ENCODE results near the gene RTCA. TPM values are rescaled to one million over a fixed set of nuclear protein-coding genes. Genes with fewer than 3 reads are reported as not detected.
A peak's percentile ranks its signal among the peaks of the same experiment; 100 is the strongest.

Gene RTCA
- total and polyA plus RNA-seq, 4 donors, result 11.2 to 18.9 (median 15.1) TPM

GRCh38 chr1:100267284-100267683 is 1.3 kb downstream of the RTCA start:
- no peak for TF ChIP-seq REST (IDR thresholded peaks at IDR 0.05)
- no peak for TF ChIP-seq MAX (IDR thresholded peaks at IDR 0.05)
- no peak for TF ChIP-seq EGR1 (IDR thresholded peaks at IDR 0.05; ENCODE audit: low read depth in 2 of 2)
- no peak for TF ChIP-seq YY1 (IDR thresholded peaks at IDR 0.05)
- TF ChIP-seq ATF3 (IDR thresholded peaks at IDR 0.05), result no peak
- TF ChIP-seq CTCF (IDR thresholded peaks at IDR 0.05; ENCODE audit: low read depth, low read length, missing input control), result no peak
- no peak for TF ChIP-seq FOXA1 (IDR thresholded peaks at IDR 0.05)
- TF ChIP-seq RXRA (IDR thresholded peaks at IDR 0.05), result no peak
- TF ChIP-seq SP1 (IDR thresholded peaks at IDR 0.05), result no peak
- no peak for TF ChIP-seq ZBTB33 (IDR thresholded peaks at IDR 0.05)
- no peak for TF ChIP-seq HNF4A (conservative IDR thresholded peaks at IDR 0.05)
- TF ChIP-seq FOXA2 (IDR thresholded peaks at IDR 0.05), result no peak
- TF ChIP-seq GABPA (IDR thresholded peaks at IDR 0.05 in 1 of 2, conservative IDR thresholded peaks at IDR 0.05 in 1 of 2), result no peak
- TF ChIP-seq TAF1 (conservative IDR thresholded peaks at IDR 0.05), result no peak
- no peak for TF ChIP-seq JUND (IDR thresholded peaks at IDR 0.05)
- TF ChIP-seq HNF4G (IDR thresholded peaks at IDR 0.05), result no peak
- no peak overlapping the region for H3K27ac ChIP-seq (ENCODE audit: low read depth in 1 of 2, low read length in 2 of 2)

GRCh38 chr1:100268202-100268601 is 2.2 kb downstream of the RTCA start:
- no peaks in the 10 kb centered on the region for H3K27me3 ChIP-seq (ENCODE audit: control insufficient read depth in 4 of 4, insufficient read depth in 4 of 4, low read length in 3 of 4)
- no peak for TF ChIP-seq REST (IDR thresholded peaks at IDR 0.05)
- H3K36me3 ChIP-seq (ENCODE audit: control insufficient read depth in 4 of 4, insufficient read depth in 3 of 4, low read depth in 1 of 4, low read length in 3 of 4), result peaks cover 1 to 32% (median 19%) of the 10 kb centered on the region in 4 donors
- WGBS, result 99% methylated on average over 4 of the region's 4 CpGs
- H3K27ac ChIP-seq (ENCODE audit: low read depth in 1 of 2, low read length in 2 of 2), result no peak overlapping the region
- no peaks in the 10 kb centered on the region for H3K9me3 ChIP-seq (ENCODE audit: control insufficient read depth in 4 of 4, low read length in 3 of 4)
- H3K9ac ChIP-seq (ENCODE audit: low read depth in 1 of 2, low read length in 2 of 2), result no peak overlapping the region
- no peak for DNase-seq (ENCODE audit: low spot score)
- H3K4me1 ChIP-seq (ENCODE audit: control insufficient read depth in 4 of 4, insufficient read depth in 4 of 4, low read length in 3 of 4), result peaks cover 6 to 16% (median 10%) of the 10 kb centered on the region in 4 donors
- no peak overlapping the region for H3K4me3 ChIP-seq (ENCODE audit: low read depth in 1 of 3, low read length in 3 of 3)

More at GRCh38 chr1:100267284-100267683, 1.3 kb downstream of the RTCA start:
- Histone ChIP-seq H3K4me3 (ENCODE audit: low read depth in 1 of 3, low read length in 3 of 3) (peak overlapping the region in 1 of 3 donors; percentile 68), H3K27me3 (ENCODE audit: control insufficient read depth in 4 of 4, insufficient read depth in 4 of 4, low read length in 3 of 4) (no peaks in the 10 kb centered on the region), H3K4me1 (ENCODE audit: control insufficient read depth in 4 of 4, insufficient read depth in 4 of 4, low read length in 3 of 4) (peaks cover 6 to 16% (median 10%) of the 10 kb centered on the region in 4 donors), H3K9ac (ENCODE audit: low read depth in 1 of 2, low read length in 2 of 2) (no peak overlapping the region), H3K9me3 (ENCODE audit: control insufficient read depth in 4 of 4, low read length in 3 of 4) (no peaks in the 10 kb centered on the region), H3K36me3 (ENCODE audit: control insufficient read depth in 4 of 4, insufficient read depth in 3 of 4, low read depth in 1 of 4, low read length in 3 of 4) (peaks cover 1 to 25% (median 17%) of the 10 kb centered on the region in 4 donors)
- 89% methylated on average over 1 of the region's 1 CpG for WGBS
- no peak for DNase-seq (ENCODE audit: low spot score)
